Mucosa of gallbladder (tissue), 1 donor: ENCODE measurements around the gene ZNF627. TPM values are rescaled to one million over a fixed set of nuclear protein-coding genes. Genes with fewer than 3 reads are reported as not detected.
A peak's percentile ranks its signal among the peaks of the same experiment; 100 is the strongest.
"Not testable (repeated sequence)": the region's sequence is repeated elsewhere in the genome, so short reads cannot be mapped to it uniquely, and the experiment has no call there.

Experiments
- DNase-seq: peaks from one replicate; pipeline ENCODE4 v3.0.0-alpha.2; 2020; ENCODE audit warnings: low spot score
- total RNA-seq: library from RNA; stranded (reverse); gene quantifications from one replicate; pipeline ENCODE4 v1.2.1, GENCODE V29; 2021
- donor health status: DM: no; HTN: no; CAD: no.

Gene ZNF627
- total RNA-seq, 1 donor from 2014 or later, result 13.9 TPM

DNA sequence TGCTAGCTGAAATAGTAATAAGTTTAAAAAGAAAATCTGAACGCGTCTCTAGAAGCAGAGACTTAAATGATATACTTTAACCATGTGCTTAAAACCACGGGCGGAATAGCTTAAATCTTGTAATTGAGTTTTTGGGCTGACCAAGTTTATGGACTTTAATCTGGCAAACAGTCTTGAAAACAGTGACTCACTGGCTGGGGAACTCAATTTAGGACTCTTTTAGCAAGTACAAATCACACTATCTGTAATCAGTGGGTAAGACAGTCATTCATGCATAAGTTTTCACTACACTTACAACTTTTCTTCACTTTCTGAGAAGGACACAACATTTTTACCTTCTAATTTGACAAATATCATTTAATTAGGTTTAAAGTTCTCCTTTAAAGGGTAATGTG is 26.8 kb downstream of the ZNF627 start:
- DNase-seq, result no peak

DNA sequence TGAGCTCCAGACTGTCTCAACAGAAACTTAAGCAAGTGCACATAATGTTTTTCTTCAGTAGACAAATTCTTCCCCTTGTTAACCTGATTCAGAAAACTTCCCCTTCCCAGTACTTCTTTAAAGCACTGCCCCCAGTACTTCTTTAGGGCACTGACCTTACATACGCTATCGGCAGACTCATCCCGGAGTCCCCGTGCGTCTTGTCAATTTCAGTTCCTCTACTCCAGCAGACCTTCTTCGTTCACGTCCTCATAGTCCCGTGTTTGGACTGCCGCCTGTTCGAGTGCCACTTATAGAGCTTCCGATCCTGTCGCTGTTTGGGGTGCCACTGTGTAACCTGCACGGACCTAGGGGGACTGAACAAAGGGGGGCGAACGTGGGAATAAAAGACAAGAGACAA is 29.0 kb downstream of the ZNF627 start:
- DNase-seq, result no peak

DNA sequence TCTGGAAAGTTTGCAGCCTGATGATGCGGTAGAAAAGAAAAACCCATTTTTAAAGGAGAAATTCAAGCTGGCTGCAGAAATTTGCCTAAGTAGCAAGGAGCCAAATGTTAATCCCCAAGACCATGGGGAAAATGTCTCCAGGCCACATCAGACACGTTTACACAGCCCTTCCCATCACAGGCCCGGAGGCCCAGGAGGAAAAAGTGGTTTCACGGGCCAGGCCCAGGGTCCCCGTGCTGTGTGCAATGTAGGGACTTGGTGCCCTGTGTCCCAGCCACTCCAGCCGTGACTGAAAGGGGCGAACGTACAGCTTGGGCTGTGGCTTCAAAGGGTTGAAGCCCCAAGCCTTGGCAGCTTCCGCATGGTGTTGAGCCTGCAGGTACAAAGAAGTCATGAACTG is 35.9 kb downstream of the ZNF627 start:
- no peak for DNase-seq

DNA sequence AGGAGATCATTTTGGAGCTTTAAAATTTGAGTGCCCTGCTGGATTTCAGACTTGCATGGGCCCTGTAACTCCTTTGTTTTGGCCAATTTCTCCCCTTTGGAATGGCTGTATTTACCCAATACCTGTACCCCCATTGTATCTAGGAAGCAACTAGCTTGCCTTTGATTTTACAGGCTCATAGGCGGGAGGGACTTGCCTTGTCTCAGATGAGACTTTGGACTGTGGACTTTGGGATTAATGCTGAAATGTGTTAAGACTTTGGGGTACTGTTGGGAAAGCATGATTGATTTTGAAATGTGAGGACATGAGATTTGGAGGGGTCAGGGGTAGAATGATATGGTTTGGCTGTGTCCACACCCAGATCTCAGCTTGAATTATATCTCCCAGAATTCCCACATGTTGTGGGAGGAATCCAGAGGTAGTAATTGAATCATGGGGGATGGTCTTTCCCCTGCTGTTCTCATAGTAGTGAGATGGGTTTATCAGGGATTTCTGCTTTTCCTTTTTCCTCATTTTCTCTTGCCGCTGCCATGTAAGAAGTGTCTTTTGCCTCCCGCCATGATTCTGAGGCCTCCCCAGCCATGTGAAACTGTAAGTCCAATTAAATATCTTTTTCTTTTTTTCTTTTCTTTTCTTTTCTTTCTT is 36.9 kb downstream of the ZNF627 start:
- DNase-seq, result not testable (repeated sequence)

DNA sequence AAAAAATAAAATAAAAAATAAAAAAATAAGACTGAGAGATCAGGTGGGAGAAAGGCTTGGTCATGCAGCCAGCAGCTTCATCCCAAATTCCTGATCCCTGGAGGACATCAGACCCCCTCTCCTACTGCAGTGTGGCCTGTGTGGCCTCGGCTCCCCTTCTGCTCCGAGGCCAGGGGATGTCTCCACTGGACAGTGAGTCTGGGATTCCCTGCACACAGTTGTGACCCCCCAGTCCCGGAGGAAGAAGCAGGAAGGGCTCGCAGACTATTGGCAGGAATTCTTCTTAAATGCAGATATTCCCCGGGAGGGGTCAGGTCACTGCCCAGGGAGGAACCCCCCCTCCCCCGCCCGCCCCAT is 41.9 kb downstream of the ZNF627 start:
- DNase-seq, result no peak

DNA sequence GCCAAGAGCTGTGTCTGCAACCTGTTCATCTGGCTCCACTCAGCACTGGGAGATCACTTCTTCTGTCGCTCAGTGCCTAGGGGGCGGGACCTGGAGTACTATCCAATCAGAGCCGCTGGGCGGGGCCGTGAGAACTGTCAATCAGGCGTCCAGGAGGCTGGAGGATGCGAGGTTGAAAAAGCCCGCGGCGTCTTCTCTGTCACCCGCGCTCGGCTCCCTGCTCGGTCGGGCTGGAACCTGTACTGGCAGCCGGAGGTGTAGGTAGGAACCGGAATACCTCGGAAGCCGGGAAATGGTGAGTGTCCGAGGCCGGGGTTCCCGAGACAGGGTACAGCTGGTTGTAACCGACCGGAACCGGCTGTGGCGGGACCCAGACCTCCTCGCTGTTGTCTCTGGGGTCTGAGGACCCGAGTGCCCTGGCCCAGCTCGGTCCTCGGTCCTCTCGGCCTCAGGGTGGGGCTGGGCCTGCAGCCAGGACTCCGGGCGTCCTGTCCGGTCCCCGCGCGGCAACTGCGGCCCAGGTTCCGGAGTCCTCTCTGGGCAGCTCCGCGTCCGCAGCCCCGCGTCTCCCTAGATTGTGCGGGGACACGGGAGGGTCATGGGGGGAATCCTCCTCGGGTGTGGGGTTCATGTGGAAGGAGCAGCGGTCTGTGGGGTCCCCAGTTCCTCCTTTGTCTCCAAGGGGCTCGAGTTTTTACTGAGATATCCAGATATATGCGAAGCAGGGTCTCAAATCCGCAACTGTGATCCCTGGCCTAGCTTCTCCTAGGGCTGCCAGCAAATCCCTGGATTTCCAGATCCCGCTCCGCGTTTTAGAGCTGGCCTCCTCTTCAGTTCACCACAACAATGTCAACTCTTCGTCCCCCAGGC is 42.6 kb downstream of the ZNF627 start:
- peak; percentile 97 for DNase-seq

DNA sequence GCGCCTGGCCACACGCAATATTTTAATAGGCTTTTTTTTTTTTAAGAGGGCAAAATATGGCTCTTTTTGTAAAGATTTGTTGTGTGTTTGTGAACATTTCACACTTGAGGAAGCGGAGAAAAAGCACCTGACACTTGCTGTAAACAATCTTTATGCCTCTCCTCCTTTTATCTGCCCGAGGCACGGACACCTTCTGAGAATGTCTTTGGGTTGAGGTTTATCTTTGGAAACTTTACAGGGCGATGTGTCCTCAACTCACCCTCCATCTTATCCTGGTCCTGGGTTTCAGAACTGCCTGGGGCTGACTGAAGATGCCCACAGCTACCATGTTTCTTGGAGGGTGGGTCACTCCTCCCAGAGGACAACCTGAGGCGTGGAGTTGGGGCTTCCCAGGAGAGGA is 44.0 kb downstream of the ZNF627 start:
- DNase-seq, result no peak

DNA sequence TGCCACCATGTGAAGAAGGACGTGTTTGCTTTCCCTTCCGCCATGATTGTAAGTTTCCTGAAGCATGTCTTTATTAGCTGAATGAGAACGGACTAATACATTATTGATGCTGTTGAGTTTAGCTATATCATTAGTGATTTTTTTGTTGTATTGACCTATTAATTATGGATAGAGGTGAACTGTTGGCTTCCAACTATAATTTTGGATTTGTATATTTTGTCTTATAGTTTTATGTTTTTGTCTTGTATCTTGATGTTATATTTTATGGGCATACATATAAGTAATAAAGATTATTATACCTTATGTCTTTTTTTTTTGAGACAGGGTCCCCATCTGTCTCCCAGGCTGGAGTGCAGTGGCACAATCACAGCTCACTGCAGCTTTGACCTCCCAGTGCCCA is 45.6 kb downstream of the ZNF627 start:
- no peak for DNase-seq

DNA sequence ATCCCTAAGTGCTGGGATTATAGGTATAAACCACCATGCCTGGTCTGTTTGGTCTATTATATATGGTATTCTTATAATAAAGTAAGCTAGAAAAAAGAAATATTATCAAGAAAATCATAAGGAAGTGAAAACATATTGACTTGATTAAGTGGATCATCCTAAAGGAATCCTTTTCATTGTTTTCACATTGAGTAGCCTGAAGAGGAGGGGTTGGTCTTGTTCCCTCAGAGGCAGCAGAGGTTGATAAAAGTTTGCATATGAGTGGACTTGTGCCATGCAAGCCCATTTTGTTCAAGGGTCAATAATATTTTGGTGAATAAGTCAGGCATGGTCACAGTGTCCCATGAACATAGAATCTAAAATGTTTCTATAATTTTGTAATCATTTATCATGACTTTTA is 52.7 kb downstream of the ZNF627 start:
- no peak for DNase-seq

DNA sequence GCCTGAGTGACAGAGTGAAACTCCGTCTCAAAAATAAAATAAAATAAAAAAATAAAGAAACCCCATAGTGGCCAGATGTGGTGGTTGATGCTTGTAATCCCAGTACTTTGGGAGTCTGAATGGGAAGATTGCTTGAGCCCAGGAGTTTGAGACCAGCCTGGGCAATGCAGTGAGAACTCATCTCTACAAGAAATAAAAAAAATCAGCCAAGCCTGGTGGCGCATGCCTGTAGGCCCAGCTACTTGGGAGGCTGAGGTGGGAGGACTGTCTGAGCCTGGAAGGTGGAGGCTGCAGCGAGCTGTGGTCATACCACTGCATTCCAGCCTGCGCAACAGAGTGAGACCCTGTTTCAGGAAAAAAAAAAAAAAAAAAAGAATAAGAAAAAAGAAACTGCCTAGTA is 53.8 kb downstream of the ZNF627 start:
- no peak for DNase-seq

DNA sequence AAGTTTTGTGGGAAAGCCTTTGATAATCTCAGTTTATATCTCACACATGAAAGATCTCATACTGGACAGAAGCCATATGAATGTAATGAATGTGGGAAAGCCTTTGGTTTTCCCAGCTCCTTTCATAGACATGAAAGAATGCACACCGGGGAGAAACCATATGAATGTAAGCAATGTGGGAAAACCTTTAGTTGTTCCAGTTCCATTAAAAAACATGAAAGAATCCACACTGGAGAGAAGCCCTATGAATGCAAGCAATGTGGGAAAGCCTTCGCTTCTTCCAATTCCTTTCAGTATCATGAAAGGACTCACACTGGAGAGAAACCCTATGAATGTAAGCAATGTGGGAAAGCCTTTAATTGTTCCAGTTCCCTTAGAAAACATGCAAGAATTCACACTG is 54.8 kb downstream of the ZNF627 start:
- no peak for DNase-seq

DNA sequence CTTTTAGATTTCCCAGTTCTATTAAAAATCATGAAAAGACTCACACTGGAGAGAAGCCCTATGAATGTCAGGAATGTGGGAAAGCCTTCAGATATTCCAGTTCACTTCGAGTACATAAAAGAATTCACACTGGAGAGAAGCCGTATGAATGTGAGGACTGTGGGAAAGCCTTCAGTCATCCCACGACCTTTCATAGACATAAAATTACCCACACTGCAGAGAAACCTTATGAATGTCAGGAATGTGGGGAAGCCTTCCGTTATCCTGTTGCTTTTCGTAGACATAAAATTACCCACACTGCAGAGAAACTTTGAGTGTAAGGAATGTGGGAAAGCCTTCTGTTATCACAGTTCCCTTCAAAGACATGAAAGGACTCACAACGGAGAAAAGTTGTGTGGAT is 55.2 kb downstream of the ZNF627 start:
- DNase-seq, result no peak

DNA sequence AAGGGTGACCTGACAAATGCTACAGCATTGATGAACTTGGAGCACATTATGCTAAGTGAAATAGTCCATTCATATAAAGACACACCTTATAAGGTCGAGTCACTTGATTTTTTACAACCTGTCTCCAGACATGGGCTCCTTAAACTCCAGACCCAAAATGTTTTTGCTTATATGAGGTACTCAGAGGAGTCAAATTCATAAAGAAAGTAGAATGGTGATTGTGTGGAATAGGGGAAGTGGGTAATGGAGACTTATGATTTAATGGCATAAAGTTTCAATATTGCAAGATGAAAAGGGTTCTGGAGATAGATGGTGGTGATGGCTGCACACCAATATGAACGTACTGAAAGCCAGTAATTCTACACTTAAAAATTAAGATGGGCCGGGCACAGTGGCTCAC is 59.3 kb downstream of the ZNF627 start:
- DNase-seq, result no peak

DNA sequence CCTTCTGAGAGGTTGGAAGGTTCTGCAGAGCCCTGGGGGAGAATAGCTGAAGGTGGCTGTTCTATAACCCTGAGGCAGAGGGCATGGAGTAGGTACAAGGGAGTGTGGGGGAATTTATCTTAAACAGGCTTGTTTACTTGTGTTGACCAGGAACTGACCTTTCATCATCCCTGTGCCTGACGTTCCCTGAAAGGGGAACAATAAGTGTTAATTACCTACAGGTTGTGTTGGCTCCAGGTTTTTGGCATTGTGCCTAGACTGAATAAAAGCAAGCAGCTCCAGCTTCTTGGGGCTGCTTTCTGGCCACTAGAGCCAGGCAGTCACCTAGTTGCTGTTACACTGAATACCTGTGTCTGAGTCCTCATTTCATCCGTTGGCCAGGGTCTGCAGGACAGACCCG is 60.0 kb downstream of the ZNF627 start:
- no peak for DNase-seq

DNA sequence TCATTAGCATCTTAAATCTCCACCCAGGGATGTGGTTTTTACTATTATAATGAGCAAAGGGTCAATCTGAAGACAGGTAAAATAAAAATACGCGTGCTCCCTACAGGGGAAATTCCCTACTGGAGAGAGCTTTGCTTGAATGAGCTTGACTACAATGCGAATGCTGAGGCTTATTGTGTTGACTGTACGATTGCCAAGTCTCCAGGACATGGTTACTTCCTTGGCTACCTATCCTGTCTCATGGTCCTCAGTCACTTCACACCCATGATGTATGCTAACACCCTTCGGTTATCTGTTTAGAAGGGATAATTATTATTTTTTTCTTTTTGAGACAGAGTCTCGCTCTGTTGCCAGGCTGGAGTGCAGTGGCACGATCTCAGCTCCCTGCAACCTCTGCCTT is 61.7 kb downstream of the ZNF627 start:
- no peak for DNase-seq

DNA sequence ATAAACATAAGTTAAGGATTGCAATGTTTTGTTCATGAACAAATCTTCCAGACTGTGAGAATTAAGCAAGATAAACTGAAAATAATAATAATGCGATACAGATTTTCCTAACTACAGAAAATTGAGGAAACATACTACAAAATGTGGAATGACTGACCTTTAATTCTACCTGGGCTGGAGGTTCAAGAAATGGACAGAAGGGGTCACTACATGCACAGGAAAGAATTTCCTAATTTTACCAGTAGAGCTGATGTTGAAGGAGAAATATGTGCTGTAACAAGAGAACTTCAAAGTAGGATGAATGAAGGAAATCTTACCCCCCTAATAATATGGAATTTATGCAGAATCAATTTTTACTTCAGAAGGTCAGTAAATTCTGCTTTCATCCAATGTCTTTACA is 62.3 kb downstream of the ZNF627 start:
- no peak for DNase-seq

DNA sequence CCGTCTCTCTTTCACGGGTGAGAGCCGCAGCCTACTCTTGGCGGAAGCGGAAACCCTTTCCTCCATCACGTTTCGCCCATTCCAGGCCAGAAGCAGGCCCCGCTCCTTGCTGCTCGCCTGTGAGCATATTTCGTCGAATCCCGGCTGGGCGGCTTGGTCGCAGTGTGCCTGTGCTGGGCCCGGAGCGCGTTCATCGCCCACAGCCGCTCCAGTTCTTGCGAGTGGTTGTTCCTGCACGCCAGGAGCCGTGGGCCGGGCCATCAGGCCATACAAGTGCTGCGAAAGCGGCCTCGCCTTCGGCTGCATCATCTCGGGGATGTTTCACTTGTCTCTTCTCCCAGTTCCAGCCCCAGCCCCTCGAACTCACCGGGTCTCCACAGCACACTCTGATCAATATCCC is 65.0 kb downstream of the ZNF627 start:
- no peak for DNase-seq

DNA sequence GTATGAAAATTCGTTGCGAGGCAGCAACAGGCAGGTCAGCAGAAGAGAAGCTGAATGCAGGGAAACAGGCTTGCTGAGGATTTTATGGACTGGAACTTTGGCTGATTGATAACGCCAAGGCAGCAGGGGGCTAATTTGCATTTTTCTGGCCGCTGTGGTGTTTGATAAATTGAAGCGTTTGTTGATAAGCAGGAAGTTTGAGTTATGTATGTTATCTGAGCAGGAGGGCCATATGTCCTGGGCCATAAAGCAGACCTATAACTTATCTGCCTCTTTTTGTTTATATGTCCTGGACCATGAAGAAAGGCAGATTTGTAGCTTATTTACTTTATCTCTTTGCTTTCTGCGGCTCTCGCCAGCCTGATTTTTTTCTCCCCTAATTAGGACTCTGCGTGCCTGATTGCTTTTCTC is 65.9 kb downstream of the ZNF627 start:
- DNase-seq, result no peak

Other genes with a start within 250 kb of the ZNF627 start
- gene PLPPR2, start 242.1 kb upstream of the ZNF627 start, total RNA-seq, result 34.2 TPM
- 4.9 TPM for gene SWSAP1, start 222.8 kb upstream of the ZNF627 start, total RNA-seq
- 17.8 TPM for gene EPOR, start 213.2 kb upstream of the ZNF627 start, total RNA-seq
- 72.0 TPM for gene RGL3, start 178.2 kb upstream of the ZNF627 start, total RNA-seq
- gene ODAD3, start 162.4 kb upstream of the ZNF627 start, total RNA-seq, result 1.4 TPM
- gene PRKCSH, start 161.8 kb upstream of the ZNF627 start, total RNA-seq, result 357 TPM
- gene ELAVL3, start 116.4 kb upstream of the ZNF627 start, total RNA-seq, result 0.20 TPM
- 13.8 TPM for gene ZNF653, start 91.6 kb upstream of the ZNF627 start, total RNA-seq
- gene ECSIT, start 68.3 kb upstream of the ZNF627 start, total RNA-seq, result 52.9 TPM
- 1,051 TPM for gene CNN1, start 58.6 kb upstream of the ZNF627 start, total RNA-seq
- 53.8 TPM for gene ELOF1, start 38.3 kb upstream of the ZNF627 start, total RNA-seq
- gene ACP5, start 19.8 kb upstream of the ZNF627 start, total RNA-seq, result 18.0 TPM
- gene ZNF823, start 141.5 kb downstream of the ZNF627 start, total RNA-seq, result 8.7 TPM
- gene ZNF441, start 169.5 kb downstream of the ZNF627 start, total RNA-seq, result 6.6 TPM
- 3.9 TPM for gene ZNF491, start 201.0 kb downstream of the ZNF627 start, total RNA-seq
- 14.1 TPM for gene ZNF440, start 216.8 kb downstream of the ZNF627 start, total RNA-seq